ENCODE results near the gene ZBTB12. TPM values are rescaled to one million over a fixed set of nuclear protein-coding genes. Genes with fewer than 3 reads are reported as not detected.

The ZBTB12 gene
- total and polyA plus RNA-seq, 2 of the 13 experiments (the other 11 are each of a cell fraction or from before 2014, with no cell fraction given): 4.8 to 6.0 TPM

DNA sequence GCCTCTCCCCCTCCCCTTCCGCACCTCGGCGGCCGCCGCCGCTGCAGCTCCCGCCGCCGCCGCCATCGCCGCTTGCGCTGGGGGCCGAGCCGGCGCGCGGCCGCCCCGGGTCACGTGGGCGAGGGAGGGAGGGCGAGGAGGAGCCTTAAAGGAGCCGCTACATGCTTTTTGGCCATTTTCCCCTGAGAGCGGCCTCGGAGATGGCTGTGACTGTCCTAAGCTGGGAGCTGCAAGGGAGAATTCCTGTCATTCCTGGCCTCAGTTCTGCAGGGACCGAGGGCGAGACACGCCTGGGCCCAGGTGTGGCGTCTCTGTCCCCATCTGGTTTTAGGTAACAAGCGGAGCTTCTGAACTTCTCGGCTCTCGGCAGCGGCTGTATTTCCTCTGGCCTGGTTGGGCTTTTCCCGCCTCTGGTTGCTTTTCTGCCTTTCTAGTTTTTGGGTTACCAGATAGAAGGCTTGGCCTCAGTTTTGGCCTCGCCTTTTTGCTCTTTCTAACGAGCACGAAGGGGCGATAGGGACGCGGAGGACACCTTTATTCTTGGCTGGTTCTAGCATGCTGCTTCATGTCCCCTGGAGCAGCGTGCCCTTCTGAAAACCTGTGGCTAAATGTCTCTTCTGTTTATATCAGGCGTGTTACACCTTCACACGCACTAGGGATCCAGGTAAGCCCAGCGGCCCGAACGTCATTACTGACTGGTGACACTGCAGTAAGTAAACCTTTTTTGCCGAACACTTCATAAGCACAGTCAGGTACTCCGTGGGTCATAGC is 4.1 kb downstream of the ZBTB12 start, which contains the start of gene EHMT2 (continued):
- TF ChIP-seq KLF13 (CRISPR knock-in tag; IDR thresholded peaks at IDR 0.05): no peak
- TF ChIP-seq, protein P1, sequence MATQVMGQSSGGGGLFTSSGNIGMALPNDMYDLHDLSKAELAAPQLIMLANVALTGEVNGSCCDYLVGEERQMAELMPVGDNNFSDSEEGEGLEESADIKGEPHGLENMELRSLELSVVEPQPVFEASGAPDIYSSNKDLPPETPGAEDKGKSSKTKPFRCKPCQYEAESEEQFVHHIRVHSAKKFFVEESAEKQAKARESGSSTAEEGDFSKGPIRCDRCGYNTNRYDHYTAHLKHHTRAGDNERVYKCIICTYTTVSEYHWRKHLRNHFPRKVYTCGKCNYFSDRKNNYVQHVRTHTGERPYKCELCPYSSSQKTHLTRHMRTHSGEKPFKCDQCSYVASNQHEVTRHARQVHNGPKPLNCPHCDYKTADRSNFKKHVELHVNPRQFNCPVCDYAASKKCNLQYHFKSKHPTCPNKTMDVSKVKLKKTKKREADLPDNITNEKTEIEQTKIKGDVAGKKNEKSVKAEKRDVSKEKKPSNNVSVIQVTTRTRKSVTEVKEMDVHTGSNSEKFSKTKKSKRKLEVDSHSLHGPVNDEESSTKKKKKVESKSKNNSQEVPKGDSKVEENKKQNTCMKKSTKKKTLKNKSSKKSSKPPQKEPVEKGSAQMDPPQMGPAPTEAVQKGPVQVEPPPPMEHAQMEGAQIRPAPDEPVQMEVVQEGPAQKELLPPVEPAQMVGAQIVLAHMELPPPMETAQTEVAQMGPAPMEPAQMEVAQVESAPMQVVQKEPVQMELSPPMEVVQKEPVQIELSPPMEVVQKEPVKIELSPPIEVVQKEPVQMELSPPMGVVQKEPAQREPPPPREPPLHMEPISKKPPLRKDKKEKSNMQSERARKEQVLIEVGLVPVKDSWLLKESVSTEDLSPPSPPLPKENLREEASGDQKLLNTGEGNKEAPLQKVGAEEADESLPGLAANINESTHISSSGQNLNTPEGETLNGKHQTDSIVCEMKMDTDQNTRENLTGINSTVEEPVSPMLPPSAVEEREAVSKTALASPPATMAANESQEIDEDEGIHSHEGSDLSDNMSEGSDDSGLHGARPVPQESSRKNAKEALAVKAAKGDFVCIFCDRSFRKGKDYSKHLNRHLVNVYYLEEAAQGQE (IDR thresholded peaks at IDR 0.05; ENCODE audit: borderline replicate concordance in 1 of 2, low read depth in 1 of 2, low read length in 2 of 2): no peak
- TF ChIP-seq CEBPG (CRISPR knock-in tag; IDR thresholded peaks at IDR 0.05): no peak
- peak; percentile 84 for TF ChIP-seq ZNF605 (CRISPR knock-in tag; IDR thresholded peaks at IDR 0.05)
- TF ChIP-seq, protein P2, sequence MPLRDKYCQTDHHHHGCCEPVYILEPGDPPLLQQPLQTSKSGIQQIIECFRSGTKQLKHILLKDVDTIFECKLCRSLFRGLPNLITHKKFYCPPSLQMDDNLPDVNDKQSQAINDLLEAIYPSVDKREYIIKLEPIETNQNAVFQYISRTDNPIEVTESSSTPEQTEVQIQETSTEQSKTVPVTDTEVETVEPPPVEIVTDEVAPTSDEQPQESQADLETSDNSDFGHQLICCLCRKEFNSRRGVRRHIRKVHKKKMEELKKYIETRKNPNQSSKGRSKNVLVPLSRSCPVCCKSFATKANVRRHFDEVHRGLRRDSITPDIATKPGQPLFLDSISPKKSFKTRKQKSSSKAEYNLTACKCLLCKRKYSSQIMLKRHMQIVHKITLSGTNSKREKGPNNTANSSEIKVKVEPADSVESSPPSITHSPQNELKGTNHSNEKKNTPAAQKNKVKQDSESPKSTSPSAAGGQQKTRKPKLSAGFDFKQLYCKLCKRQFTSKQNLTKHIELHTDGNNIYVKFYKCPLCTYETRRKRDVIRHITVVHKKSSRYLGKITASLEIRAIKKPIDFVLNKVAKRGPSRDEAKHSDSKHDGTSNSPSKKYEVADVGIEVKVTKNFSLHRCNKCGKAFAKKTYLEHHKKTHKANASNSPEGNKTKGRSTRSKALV (CRISPR knock-in tag; IDR thresholded peaks at IDR 0.05): 0 out of 2 replicates have a peak, but pooled peaks have one; percentile 5
- TF ChIP-seq, protein P3, sequence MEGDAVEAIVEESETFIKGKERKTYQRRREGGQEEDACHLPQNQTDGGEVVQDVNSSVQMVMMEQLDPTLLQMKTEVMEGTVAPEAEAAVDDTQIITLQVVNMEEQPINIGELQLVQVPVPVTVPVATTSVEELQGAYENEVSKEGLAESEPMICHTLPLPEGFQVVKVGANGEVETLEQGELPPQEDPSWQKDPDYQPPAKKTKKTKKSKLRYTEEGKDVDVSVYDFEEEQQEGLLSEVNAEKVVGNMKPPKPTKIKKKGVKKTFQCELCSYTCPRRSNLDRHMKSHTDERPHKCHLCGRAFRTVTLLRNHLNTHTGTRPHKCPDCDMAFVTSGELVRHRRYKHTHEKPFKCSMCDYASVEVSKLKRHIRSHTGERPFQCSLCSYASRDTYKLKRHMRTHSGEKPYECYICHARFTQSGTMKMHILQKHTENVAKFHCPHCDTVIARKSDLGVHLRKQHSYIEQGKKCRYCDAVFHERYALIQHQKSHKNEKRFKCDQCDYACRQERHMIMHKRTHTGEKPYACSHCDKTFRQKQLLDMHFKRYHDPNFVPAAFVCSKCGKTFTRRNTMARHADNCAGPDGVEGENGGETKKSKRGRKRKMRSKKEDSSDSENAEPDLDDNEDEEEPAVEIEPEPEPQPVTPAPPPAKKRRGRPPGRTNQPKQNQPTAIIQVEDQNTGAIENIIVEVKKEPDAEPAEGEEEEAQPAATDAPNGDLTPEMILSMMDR (CRISPR knock-in tag; IDR thresholded peaks at IDR 0.05): no peak
- TF ChIP-seq PHF8 (CRISPR knock-in tag; IDR thresholded peaks at IDR 0.05): peak; percentile 74
- TF ChIP-seq, protein P4, sequence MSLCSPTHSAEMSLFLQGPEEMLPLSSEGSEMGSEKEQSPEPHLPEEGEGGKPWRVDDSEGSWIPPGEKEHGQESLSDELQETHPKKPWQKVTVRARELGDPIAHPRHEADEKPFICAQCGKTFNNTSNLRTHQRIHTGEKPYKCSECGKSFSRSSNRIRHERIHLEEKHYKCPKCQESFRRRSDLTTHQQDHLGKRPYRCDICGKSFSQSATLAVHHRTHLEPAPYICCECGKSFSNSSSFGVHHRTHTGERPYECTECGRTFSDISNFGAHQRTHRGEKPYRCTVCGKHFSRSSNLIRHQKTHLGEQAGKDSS (CRISPR knock-in tag; IDR thresholded peaks at IDR 0.05; ENCODE audit: borderline replicate concordance, low read depth): no peak; the same call in 1 of the 2 replicates
- no peak for TF ChIP-seq HOXA5 (CRISPR knock-in tag; IDR thresholded peaks at IDR 0.05)
- TF ChIP-seq SOX13 (IDR thresholded peaks at IDR 0.05): no peak
- TF ChIP-seq SOX13 (CRISPR knock-in tag; conservative IDR thresholded peaks at IDR 0.05 in 1 of 2, IDR thresholded peaks at IDR 0.05 in 1 of 2): 0 out of 4 replicates have a peak, but pooled peaks have one; percentile 4 to 80
- TF ChIP-seq, protein P5, sequence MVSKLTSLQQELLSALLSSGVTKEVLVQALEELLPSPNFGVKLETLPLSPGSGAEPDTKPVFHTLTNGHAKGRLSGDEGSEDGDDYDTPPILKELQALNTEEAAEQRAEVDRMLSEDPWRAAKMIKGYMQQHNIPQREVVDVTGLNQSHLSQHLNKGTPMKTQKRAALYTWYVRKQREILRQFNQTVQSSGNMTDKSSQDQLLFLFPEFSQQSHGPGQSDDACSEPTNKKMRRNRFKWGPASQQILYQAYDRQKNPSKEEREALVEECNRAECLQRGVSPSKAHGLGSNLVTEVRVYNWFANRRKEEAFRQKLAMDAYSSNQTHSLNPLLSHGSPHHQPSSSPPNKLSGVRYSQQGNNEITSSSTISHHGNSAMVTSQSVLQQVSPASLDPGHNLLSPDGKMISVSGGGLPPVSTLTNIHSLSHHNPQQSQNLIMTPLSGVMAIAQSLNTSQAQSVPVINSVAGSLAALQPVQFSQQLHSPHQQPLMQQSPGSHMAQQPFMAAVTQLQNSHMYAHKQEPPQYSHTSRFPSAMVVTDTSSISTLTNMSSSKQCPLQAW (CRISPR knock-in tag; IDR thresholded peaks at IDR 0.05): 0 out of 2 replicates have a peak, but pooled peaks have one; percentile 26
- TF ChIP-seq ZFP62 (CRISPR knock-in tag; IDR thresholded peaks at IDR 0.05): no peak
- TF ChIP-seq TARDBP (CRISPR knock-in tag; IDR thresholded peaks at IDR 0.05): peak; percentile 24; the same call in 1 of the 2 replicates
- TF ChIP-seq, protein P6, sequence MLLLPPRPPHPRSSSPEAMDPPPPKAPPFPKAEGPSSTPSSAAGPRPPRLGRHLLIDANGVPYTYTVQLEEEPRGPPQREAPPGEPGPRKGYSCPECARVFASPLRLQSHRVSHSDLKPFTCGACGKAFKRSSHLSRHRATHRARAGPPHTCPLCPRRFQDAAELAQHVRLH (CRISPR knock-in tag; IDR thresholded peaks at IDR 0.05; ENCODE audit: borderline replicate concordance, low read depth): peak; percentile 15; the same call in 1 of the 2 replicates
- TF ChIP-seq ZNF850 (CRISPR knock-in tag; conservative IDR thresholded peaks at IDR 0.05): no peak

Data from HepG2 (cell line).